Measurements from ENCODE around the gene ST3GAL3.

Gene ST3GAL3

DNA sequence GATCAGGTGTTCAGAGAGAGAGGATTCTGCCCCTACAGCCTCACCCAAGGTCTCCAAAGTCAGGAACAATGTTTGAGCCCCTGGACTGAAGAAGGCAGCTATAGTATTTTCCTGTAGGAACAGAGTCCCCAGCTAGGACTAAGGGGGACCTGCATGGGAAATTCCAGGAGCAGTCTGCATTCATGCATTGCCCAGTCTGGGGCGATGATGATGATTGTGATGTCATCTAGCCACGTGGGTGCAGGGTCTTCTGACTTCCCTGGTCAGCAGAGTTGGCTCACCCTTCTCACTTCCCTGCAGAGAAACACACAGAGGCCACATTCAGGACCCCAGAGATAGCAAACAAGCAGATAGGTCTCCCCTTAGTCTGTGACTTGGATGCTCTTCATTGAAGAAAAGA lies 169.8 kb downstream of the ST3GAL3 start:
- Histone ChIP-seq H2BK5ac (ENCODE audit: low read length) (no peak overlapping the region), H3K9me3 (replicated peaks in 1 of 2; ENCODE audit: control insufficient read depth in 2 of 2, insufficient read depth in 1 of 2, low read depth in 1 of 2, low read length in 2 of 2) (no peaks in the 10 kb centered on the region), H3K36me3 (replicated peaks in 1 of 2; ENCODE audit: control insufficient read depth in 2 of 2, insufficient read depth in 2 of 2, low read length in 2 of 2) (peaks cover 2 to 12% of the 10 kb centered on the region in 2 donors), H3K4me3 (ENCODE audit: low read length in 2 of 2) (no peak overlapping the region), H2AFZ (ENCODE audit: low read length) (no peak overlapping the region), H2BK120ac (ENCODE audit: low read depth, low read length) (no peak overlapping the region), H3K4ac (ENCODE audit: low read length) (no peak overlapping the region), H2BK12ac (ENCODE audit: low read length) (no peak overlapping the region), H3K27ac (replicated peaks; ENCODE audit: low read length) (no peak overlapping the region), H3K27me3 (ENCODE audit: control insufficient read depth in 3 of 3, insufficient read depth in 3 of 3, low read depth in 1 of 3, low read length in 3 of 3) (no peaks in the 10 kb centered on the region), H3K4me1 (ENCODE audit: control insufficient read depth in 2 of 2, insufficient read depth in 1 of 2, low read depth in 1 of 2, low read length in 2 of 2) (peaks cover 0 to 2% of the 10 kb centered on the region in 2 donors), H3K79me1 (ENCODE audit: low read depth, low read length) (peaks cover 2% of the 10 kb centered on the region), H3K9ac (ENCODE audit: low read depth, low read length, poor library complexity) (no peak overlapping the region), H2AK5ac (ENCODE audit: low read depth, low read length) (no peak overlapping the region), H4K8ac (ENCODE audit: low read depth, low read length) (no peak overlapping the region), H3K18ac (ENCODE audit: low read length) (no peak overlapping the region), H2BK15ac (ENCODE audit: low read length) (no peak overlapping the region), H3K4me2 (ENCODE audit: insufficient read depth, low read length, poor library complexity, severe bottlenecking) (no peak overlapping the region), H4K91ac (ENCODE audit: low read depth, low read length, poor library complexity) (no peak overlapping the region), H3K14ac (ENCODE audit: low read length) (no peak overlapping the region), H3K23ac (ENCODE audit: low read depth, low read length, poor library complexity) (no peak overlapping the region)
- no CpG with 5 or more reads among the region's 2 CpGs for whole genome bisulfite sequencing, 2 donors (ENCODE audit: extremely low coverage in 2 of 2, insufficient read length in 2 of 2, insufficient replicate concordance in 1 of 2)
- no peak for DNase-seq (ENCODE audit: low spot score)

DNA sequence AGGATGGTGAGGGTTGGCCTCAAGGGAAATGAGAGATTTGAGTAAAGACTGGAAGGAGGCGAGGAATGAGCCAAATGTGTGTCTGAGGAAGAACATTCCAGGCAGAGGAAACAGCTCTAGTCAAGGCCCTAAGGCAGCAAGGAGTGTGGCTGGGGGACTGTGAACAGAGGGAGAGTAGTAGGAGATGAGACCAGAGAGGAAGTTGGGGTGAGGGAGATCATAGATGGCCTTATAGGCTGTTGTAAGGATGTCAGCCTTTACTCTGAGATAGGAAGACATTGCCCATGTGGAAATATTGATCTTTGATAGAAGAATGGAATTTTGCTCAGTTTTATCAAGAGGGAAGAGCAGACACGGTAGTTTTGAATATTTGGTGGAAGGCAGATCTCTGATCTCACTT lies 171.1 kb downstream of the ST3GAL3 start:
- WGBS, 2 donors (ENCODE audit: extremely low coverage in 2 of 2, insufficient read length in 2 of 2, insufficient replicate concordance in 1 of 2), result no CpG with 5 or more reads among the region's 2 CpGs
- no peak for DNase-seq (ENCODE audit: low spot score)

DNA sequence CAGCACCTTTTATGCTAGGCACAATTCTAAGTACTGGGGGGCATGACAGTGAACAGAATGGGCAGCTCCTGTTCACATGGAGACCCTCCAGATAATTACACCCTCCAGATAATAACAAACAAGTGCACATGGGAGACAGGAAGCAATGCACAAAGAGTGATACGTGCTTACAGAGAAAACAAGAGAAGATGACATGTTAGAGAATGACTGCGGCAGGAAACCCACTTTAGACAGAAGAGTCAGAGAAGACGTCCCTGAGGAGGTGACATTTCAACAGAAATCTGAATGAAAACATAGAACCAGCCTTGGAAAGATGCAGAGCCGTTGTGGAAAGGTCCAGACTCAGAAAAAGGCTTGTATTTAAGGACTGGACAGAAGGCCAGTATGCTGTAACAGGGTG lies 171.5 kb downstream of the ST3GAL3 start:
- Histone ChIP-seq H3K14ac (ENCODE audit: low read length) (no peak overlapping the region), H3K18ac (ENCODE audit: low read length) (no peak overlapping the region), H3K4me2 (ENCODE audit: insufficient read depth, low read length, poor library complexity, severe bottlenecking) (no peak overlapping the region), H2BK5ac (ENCODE audit: low read length) (no peak overlapping the region), H2AFZ (ENCODE audit: low read length) (no peak overlapping the region), H2BK120ac (ENCODE audit: low read depth, low read length) (no peak overlapping the region), H3K27me3 (ENCODE audit: control insufficient read depth in 3 of 3, insufficient read depth in 3 of 3, low read depth in 1 of 3, low read length in 3 of 3) (no peaks in the 10 kb centered on the region), H4K91ac (ENCODE audit: low read depth, low read length, poor library complexity) (no peak overlapping the region), H3K9me3 (replicated peaks in 1 of 2; ENCODE audit: control insufficient read depth in 2 of 2, insufficient read depth in 1 of 2, low read depth in 1 of 2, low read length in 2 of 2) (no peaks in the 10 kb centered on the region), H3K27ac (replicated peaks; ENCODE audit: low read length) (no peak overlapping the region), H4K8ac (ENCODE audit: low read depth, low read length) (no peak overlapping the region), H3K79me1 (ENCODE audit: low read depth, low read length) (peaks cover 4% of the 10 kb centered on the region), H3K36me3 (replicated peaks in 1 of 2; ENCODE audit: control insufficient read depth in 2 of 2, insufficient read depth in 2 of 2, low read length in 2 of 2) (peaks cover 2 to 12% of the 10 kb centered on the region in 2 donors), H2BK12ac (ENCODE audit: low read length) (no peak overlapping the region), H3K4me1 (ENCODE audit: control insufficient read depth in 2 of 2, insufficient read depth in 1 of 2, low read depth in 1 of 2, low read length in 2 of 2) (peaks cover 0 to 2% of the 10 kb centered on the region in 2 donors), H2AK5ac (ENCODE audit: low read depth, low read length) (no peak overlapping the region), H2BK15ac (ENCODE audit: low read length) (no peak overlapping the region), H3K23ac (ENCODE audit: low read depth, low read length, poor library complexity) (no peak overlapping the region), H3K9ac (ENCODE audit: low read depth, low read length, poor library complexity) (no peak overlapping the region), H3K4ac (ENCODE audit: low read length) (no peak overlapping the region), H3K4me3 (ENCODE audit: low read length in 2 of 2) (no peak overlapping the region)
- WGBS, 2 donors (ENCODE audit: extremely low coverage in 2 of 2, insufficient read length in 2 of 2, insufficient replicate concordance in 1 of 2), result no CpG with 5 or more reads among the region's 4 CpGs
- DNase-seq (ENCODE audit: low spot score), result no peak

More for the DNA sequence above, 171.1 kb downstream of the ST3GAL3 start:
- Histone ChIP-seq H2AK5ac (ENCODE audit: low read depth, low read length) (no peak overlapping the region), H3K36me3 (replicated peaks in 1 of 2; ENCODE audit: control insufficient read depth in 2 of 2, insufficient read depth in 2 of 2, low read length in 2 of 2) (peaks cover 2 to 12% of the 10 kb centered on the region in 2 donors), H3K4ac (ENCODE audit: low read length) (no peak overlapping the region), H3K4me2 (ENCODE audit: insufficient read depth, low read length, poor library complexity, severe bottlenecking) (no peak overlapping the region), H3K4me3 (ENCODE audit: low read length in 2 of 2) (no peak overlapping the region), H2BK15ac (ENCODE audit: low read length) (no peak overlapping the region), H3K23ac (ENCODE audit: low read depth, low read length, poor library complexity) (no peak overlapping the region), H3K14ac (ENCODE audit: low read length) (no peak overlapping the region), H3K9me3 (replicated peaks in 1 of 2; ENCODE audit: control insufficient read depth in 2 of 2, insufficient read depth in 1 of 2, low read depth in 1 of 2, low read length in 2 of 2) (no peaks in the 10 kb centered on the region), H3K27ac (replicated peaks; ENCODE audit: low read length) (no peak overlapping the region), H3K27me3 (ENCODE audit: control insufficient read depth in 3 of 3, insufficient read depth in 3 of 3, low read depth in 1 of 3, low read length in 3 of 3) (no peaks in the 10 kb centered on the region), H3K4me1 (ENCODE audit: control insufficient read depth in 2 of 2, insufficient read depth in 1 of 2, low read depth in 1 of 2, low read length in 2 of 2) (peaks cover 0 to 2% of the 10 kb centered on the region in 2 donors), H3K79me1 (ENCODE audit: low read depth, low read length) (peaks cover 4% of the 10 kb centered on the region), H4K91ac (ENCODE audit: low read depth, low read length, poor library complexity) (no peak overlapping the region), H2BK120ac (ENCODE audit: low read depth, low read length) (no peak overlapping the region), H3K18ac (ENCODE audit: low read length) (no peak overlapping the region), H4K8ac (ENCODE audit: low read depth, low read length) (no peak overlapping the region), H2BK5ac (ENCODE audit: low read length) (no peak overlapping the region), H2AFZ (ENCODE audit: low read length) (no peak overlapping the region), H3K9ac (ENCODE audit: low read depth, low read length, poor library complexity) (no peak overlapping the region), H2BK12ac (ENCODE audit: low read length) (no peak overlapping the region)

DNA sequence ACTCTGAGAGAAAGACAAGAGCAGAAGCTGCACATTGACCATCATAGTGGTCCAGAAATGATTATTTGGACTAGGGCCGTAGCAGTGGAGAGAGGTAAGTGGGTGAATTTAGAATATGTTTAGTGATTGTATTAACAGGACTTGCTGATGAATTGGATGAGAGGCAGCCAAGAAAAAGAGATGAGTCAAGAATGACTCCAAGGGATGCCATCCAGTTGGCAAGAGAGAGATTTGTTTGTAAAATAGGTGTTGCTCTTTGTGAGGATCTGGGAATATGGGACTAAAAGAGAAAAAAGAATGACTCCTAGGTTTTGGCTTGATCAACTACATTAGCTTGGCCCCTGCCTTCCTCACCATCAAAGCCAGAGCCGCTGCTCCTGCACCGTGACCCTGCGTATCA lies 172.1 kb downstream of the ST3GAL3 start:
- Histone ChIP-seq H2BK120ac (ENCODE audit: low read depth, low read length) (no peak overlapping the region), H3K23ac (ENCODE audit: low read depth, low read length, poor library complexity) (no peak overlapping the region), H3K27ac (replicated peaks; ENCODE audit: low read length) (no peak overlapping the region), H2BK12ac (ENCODE audit: low read length) (no peak overlapping the region), H3K79me1 (ENCODE audit: low read depth, low read length) (peaks cover 4% of the 10 kb centered on the region), H3K27me3 (ENCODE audit: control insufficient read depth in 3 of 3, insufficient read depth in 3 of 3, low read depth in 1 of 3, low read length in 3 of 3) (no peaks in the 10 kb centered on the region), H2AFZ (ENCODE audit: low read length) (no peak overlapping the region), H3K9me3 (replicated peaks in 1 of 2; ENCODE audit: control insufficient read depth in 2 of 2, insufficient read depth in 1 of 2, low read depth in 1 of 2, low read length in 2 of 2) (no peaks in the 10 kb centered on the region), H3K4me3 (ENCODE audit: low read length in 2 of 2) (no peak overlapping the region), H3K4ac (ENCODE audit: low read length) (no peak overlapping the region), H3K36me3 (replicated peaks in 1 of 2; ENCODE audit: control insufficient read depth in 2 of 2, insufficient read depth in 2 of 2, low read length in 2 of 2) (peaks cover 2 to 12% of the 10 kb centered on the region in 2 donors), H3K14ac (ENCODE audit: low read length) (no peak overlapping the region), H3K18ac (ENCODE audit: low read length) (no peak overlapping the region), H3K4me1 (ENCODE audit: control insufficient read depth in 2 of 2, insufficient read depth in 1 of 2, low read depth in 1 of 2, low read length in 2 of 2) (peaks cover 0 to 2% of the 10 kb centered on the region in 2 donors), H2AK5ac (ENCODE audit: low read depth, low read length) (no peak overlapping the region), H2BK15ac (ENCODE audit: low read length) (no peak overlapping the region), H3K4me2 (ENCODE audit: insufficient read depth, low read length, poor library complexity, severe bottlenecking) (no peak overlapping the region), H2BK5ac (ENCODE audit: low read length) (no peak overlapping the region), H4K91ac (ENCODE audit: low read depth, low read length, poor library complexity) (no peak overlapping the region), H4K8ac (ENCODE audit: low read depth, low read length) (no peak overlapping the region), H3K9ac (ENCODE audit: low read depth, low read length, poor library complexity) (no peak overlapping the region)
- no peak for DNase-seq (ENCODE audit: low spot score)
- WGBS, 2 donors (ENCODE audit: extremely low coverage in 2 of 2, insufficient read length in 2 of 2, insufficient replicate concordance in 1 of 2), result 100% methylated on average over 1 of the region's 4 CpGs
